ENCODE results near the gene AGBL2.
A peak's percentile ranks its signal among the peaks of the same experiment; 100 is the strongest.
"Not testable (repeated sequence)": the region's sequence is repeated elsewhere in the genome, so short reads cannot be mapped to it uniquely, and the experiment has no call there.

The AGBL2 gene

DNA sequence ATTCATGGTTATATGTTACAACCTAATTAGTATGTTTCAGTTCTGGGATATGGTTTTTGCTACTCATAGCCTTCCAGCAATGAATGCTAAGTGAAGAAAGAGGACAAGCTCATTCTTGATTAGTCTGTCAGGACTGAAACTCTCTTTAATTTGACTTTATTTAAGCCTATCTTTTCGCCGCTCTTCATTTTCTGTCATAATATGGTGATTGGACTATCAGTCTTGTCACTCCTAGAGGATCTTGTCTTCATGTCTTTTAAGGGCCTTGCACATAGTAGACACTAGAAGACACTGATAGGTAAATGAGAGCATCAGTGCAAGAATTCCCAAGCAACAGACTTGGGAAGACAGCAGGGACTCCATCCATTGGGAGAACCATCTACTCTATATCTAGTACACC is 53.9 kb downstream of the AGBL2 start:
- H3K27me3 ChIP-seq (ENCODE audit: control insufficient read depth, insufficient read depth, low read length), result no peaks in the 10 kb centered on the region
- no peak overlapping the region for H3K4me3 ChIP-seq (ENCODE audit: low read depth, low read length)
- H3K36me3 ChIP-seq (ENCODE audit: control insufficient read depth, insufficient read depth, low read length), result no peaks in the 10 kb centered on the region
- H3K4me1 ChIP-seq (ENCODE audit: control insufficient read depth, insufficient read depth, low read length), result no peaks in the 10 kb centered on the region
- no peaks in the 10 kb centered on the region for H3K9me3 ChIP-seq (ENCODE audit: control insufficient read depth, insufficient read depth, low read depth, low read length)
- H3K9ac ChIP-seq (ENCODE audit: low read length), result no peak overlapping the region
- H3K27ac ChIP-seq (ENCODE audit: low read depth, low read length), result no peak overlapping the region

DNA sequence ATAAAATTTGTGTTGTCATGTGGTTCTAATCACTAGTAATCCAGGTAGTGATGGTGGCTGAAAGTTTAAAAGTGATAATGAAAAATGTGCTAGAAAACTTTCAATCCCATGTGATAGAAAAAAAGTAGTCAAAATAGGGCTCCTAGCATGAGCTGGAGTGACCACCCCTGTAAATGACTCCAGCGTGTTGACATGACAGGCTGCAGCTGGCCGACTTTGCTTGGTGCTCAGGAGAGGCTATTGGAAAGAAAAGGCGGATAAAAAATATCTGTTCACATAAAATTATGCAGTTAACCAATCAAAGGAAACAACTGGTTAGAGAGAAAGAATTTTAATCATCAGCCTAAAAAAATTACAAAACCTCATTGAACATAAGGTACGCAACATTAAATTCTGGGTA is 55.9 kb downstream of the AGBL2 start:
- no peaks in the 10 kb centered on the region for H3K36me3 ChIP-seq (ENCODE audit: control insufficient read depth, insufficient read depth, low read length)
- no peak overlapping the region for H3K27ac ChIP-seq (ENCODE audit: low read depth, low read length)
- no peaks in the 10 kb centered on the region for H3K27me3 ChIP-seq (ENCODE audit: control insufficient read depth, insufficient read depth, low read length)
- no peak overlapping the region for H3K9ac ChIP-seq (ENCODE audit: low read length)
- H3K4me1 ChIP-seq (ENCODE audit: control insufficient read depth, insufficient read depth, low read length), result no peaks in the 10 kb centered on the region
- H3K9me3 ChIP-seq (ENCODE audit: control insufficient read depth, insufficient read depth, low read depth, low read length), result no peaks in the 10 kb centered on the region
- no peak overlapping the region for H3K4me3 ChIP-seq (ENCODE audit: low read depth, low read length)

DNA sequence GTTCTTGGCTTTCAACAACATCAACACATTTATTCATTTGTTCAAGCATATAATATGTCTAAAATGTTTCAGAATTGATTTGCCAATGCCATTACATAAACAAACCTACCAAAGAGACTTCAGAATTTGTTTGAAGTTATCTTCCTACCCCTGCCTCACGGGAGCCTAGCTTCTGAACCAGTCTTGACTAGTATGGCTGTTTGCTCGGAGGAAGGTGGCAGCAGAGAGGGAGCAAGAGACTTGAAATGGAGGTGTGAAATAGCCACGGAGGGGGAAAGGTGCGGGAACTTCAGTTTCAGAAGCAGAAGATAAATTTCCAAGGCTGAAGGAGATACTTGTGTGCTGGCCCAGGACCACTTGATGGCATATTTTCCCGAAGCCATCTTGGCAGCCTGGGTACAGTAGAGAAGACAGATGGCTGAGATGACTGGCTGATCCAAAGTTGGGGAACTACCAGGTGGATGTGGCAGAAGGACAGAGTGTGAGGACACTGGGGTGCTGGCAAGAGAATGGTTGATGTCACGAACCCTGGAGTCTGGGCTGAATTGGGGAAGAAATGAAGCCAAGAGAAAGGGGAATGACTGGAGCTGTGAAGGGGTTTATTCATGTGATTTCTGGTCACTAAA is 58.8 kb downstream of the AGBL2 start:
- Histone ChIP-seq H3K9me3 (ENCODE audit: control insufficient read depth, insufficient read depth, low read depth, low read length) (peaks cover 10% of the 10 kb centered on the region), H3K27me3 (ENCODE audit: control insufficient read depth, insufficient read depth, low read length) (no peaks in the 10 kb centered on the region), H3K27ac (ENCODE audit: low read depth, low read length) (no peak overlapping the region), H3K9ac (ENCODE audit: low read length) (no peak overlapping the region), H3K4me3 (ENCODE audit: low read depth, low read length) (no peak overlapping the region), H3K36me3 (ENCODE audit: control insufficient read depth, insufficient read depth, low read length) (no peaks in the 10 kb centered on the region), H3K4me1 (ENCODE audit: control insufficient read depth, insufficient read depth, low read length) (no peaks in the 10 kb centered on the region)

DNA sequence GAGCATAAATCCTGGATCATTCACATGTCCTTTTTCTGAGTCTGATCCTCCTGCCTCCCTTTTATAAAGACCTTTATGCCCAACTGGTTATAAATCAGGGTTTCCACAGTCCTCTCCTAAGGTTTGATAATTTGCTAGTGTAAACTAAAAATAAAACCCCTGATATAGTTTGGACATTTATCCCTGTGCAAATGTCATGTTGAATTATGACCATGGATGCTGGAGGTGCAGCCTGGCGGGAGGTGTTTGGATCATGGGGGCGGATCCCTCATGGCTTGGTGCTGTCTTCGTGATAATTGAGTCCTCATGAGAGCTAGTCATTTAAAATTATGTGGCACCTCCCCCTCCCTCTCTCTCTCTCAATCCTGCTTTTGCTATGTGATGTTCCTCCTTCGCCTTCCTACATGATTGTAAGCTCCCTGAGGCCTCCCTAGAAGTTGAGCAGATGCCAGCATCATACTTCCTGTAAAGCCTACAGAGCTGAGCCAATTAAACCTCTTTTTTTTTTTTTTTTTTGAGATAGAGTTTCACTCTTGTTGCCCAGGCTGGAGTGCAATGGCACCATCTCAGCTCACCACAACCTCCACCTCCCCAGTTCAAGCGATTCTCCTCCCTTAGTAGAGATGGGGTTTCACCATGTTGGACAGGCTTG is 63.2 kb downstream of the AGBL2 start:
- Histone ChIP-seq H3K36me3 (ENCODE audit: control insufficient read depth, insufficient read depth, low read length) (no peaks in the 10 kb centered on the region), H3K27me3 (ENCODE audit: control insufficient read depth, insufficient read depth, low read length) (no peaks in the 10 kb centered on the region), H3K9ac (ENCODE audit: low read length) (no peak overlapping the region), H3K9me3 (ENCODE audit: control insufficient read depth, insufficient read depth, low read depth, low read length) (peaks cover 15% of the 10 kb centered on the region), H3K27ac (ENCODE audit: low read depth, low read length) (no peak overlapping the region), H3K4me1 (ENCODE audit: control insufficient read depth, insufficient read depth, low read length) (no peaks in the 10 kb centered on the region), H3K4me3 (ENCODE audit: low read depth, low read length) (no peak overlapping the region)

DNA sequence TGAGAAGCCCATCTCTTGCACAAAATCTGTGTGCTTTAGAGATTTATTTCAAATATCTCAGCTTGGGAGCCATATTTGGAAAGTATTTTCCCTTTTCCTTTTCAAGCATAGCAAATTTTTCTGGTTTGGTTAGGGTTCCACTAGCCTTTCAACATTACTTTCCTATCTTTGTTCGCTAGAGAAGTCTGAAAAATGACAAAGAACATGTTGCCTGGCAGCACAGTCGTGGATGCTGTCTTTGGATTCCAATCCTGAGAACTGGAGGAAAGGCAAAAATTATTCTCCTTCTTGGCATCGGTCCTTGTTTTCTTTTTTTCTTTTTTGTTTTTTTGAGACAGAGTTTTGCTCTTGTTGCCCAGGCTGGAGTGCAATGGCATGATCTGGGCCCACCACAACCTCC is 65.9 kb downstream of the AGBL2 start:
- Histone ChIP-seq H3K9me3 (ENCODE audit: control insufficient read depth, insufficient read depth, low read depth, low read length) (peaks cover 15% of the 10 kb centered on the region), H3K4me1 (ENCODE audit: control insufficient read depth, insufficient read depth, low read length) (no peaks in the 10 kb centered on the region), H3K9ac (ENCODE audit: low read length) (no peak overlapping the region), H3K27me3 (ENCODE audit: control insufficient read depth, insufficient read depth, low read length) (no peaks in the 10 kb centered on the region), H3K4me3 (ENCODE audit: low read depth, low read length) (no peak overlapping the region), H3K27ac (ENCODE audit: low read depth, low read length) (no peak overlapping the region), H3K36me3 (ENCODE audit: control insufficient read depth, insufficient read depth, low read length) (no peaks in the 10 kb centered on the region)

DNA sequence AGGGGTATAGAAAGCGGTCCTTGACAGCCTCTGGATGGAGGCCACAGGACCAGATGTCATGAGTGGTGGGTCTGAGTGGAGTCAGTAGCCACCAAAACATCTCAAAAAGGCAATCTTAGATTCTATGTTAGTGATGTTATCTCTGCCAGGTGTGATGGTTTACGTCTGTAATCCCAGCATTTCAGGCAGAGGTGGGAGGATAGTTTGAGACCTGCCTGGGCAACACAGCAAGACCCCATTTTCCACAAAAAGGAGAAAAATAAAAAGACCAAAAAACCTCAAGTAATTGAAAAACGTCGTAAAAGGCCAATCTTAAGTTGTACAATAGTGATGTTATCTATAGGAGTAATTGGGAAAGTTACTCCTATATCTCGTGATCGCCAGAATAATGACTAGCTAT is 69.2 kb downstream of the AGBL2 start:
- no peak overlapping the region for H3K4me3 ChIP-seq (ENCODE audit: low read depth, low read length)
- H3K9ac ChIP-seq (ENCODE audit: low read length), result no peak overlapping the region
- peaks cover 6% of the 10 kb centered on the region; the same call in 1 of the 2 replicates for H3K4me1 ChIP-seq (ENCODE audit: control insufficient read depth, insufficient read depth, low read length)
- no peaks in the 10 kb centered on the region; the same call in 1 of the 2 replicates for H3K36me3 ChIP-seq (ENCODE audit: control insufficient read depth, insufficient read depth, low read length)
- no peak overlapping the region for H3K27ac ChIP-seq (ENCODE audit: low read depth, low read length)
- H3K27me3 ChIP-seq (ENCODE audit: control insufficient read depth, insufficient read depth, low read length), result no peaks in the 10 kb centered on the region
- peaks cover 1% of the 10 kb centered on the region; the same call in 1 of the 2 replicates for H3K9me3 ChIP-seq (ENCODE audit: control insufficient read depth, insufficient read depth, low read depth, low read length)

DNA sequence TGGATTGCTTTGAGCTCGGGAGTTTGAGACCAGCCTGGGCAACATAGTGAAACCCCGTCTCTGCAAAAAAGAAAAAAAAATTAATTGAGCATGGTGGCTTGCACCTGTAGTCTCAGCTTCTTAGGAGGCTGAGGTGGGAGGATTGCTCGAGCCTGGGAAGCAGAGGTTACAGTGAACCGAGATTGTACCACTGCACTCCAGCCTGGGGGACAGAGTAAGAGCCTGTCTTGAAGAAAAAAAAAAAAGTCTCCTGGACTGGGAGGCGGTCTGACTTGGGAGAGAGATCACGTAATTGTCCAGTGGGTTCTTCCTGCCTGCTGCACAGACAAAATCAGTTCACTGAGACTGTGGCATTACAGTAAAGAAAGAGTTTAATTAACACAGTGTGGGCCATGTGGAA is 69.7 kb downstream of the AGBL2 start:
- no peak overlapping the region for H3K27ac ChIP-seq (ENCODE audit: low read depth, low read length)

DNA sequence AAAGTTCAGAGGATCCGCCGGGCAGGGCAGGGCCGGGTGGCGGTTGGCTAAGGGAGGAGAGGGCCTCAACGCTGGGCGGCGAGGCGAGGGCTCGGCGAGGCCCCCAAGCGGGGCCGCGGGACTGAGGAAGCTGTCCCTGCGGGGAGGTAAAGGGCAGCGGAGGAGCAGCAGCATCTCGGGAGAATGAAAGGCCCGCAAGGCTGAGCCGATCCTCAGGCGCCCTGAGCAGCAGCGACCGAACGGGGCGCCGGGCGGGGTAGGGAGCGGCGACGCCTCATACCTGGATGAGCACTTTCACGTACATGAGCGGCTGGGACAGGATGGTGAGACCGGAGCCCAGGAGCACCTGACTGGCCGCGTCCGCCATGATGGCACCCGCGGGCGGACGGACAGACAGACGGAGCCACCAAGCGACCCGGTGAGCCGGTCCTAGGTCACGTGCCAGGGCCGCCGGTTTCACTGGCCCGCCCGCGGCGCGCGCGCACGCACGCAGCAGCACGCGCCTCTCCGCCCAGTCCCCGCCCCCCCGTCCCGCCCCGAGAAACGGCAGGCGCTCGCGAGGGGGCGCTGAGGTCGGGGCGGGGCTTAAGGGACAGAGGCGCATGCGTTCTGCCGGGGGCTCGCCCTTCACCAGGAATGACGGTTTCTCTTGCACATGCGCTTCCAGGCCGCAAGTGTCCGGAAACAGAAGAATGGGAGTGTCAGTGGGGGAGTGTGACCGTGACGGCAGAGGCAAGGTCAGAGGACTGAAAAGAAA is 72.9 kb downstream of the AGBL2 start, which contains the start of gene MTCH2:
Gene MTCH2, minus strand, starts transcription at position 461 of the 757 bp plus-strand sequence. Its CDS starts 94 bp downstream, at position 367.
- Histone ChIP-seq H3K27me3 (ENCODE audit: control insufficient read depth, insufficient read depth, low read length) (no peaks in the 10 kb centered on the region), H3K9me3 (ENCODE audit: control insufficient read depth, insufficient read depth, low read depth, low read length) (no peaks in the 10 kb centered on the region)

More for the DNA sequence above, 69.7 kb downstream of the AGBL2 start:
- Histone ChIP-seq H3K36me3 (ENCODE audit: control insufficient read depth, insufficient read depth, low read length) (no peaks in the 10 kb centered on the region; the same call in 1 of the 2 replicates), H3K4me1 (ENCODE audit: control insufficient read depth, insufficient read depth, low read length) (peaks cover 8% of the 10 kb centered on the region; the same call in 1 of the 2 replicates), H3K9me3 (ENCODE audit: control insufficient read depth, insufficient read depth, low read depth, low read length) (no peaks in the 10 kb centered on the region), H3K4me3 (ENCODE audit: low read depth, low read length) (no peak overlapping the region), H3K9ac (ENCODE audit: low read length) (no peak overlapping the region), H3K27me3 (ENCODE audit: control insufficient read depth, insufficient read depth, low read length) (no peaks in the 10 kb centered on the region)

DNA sequence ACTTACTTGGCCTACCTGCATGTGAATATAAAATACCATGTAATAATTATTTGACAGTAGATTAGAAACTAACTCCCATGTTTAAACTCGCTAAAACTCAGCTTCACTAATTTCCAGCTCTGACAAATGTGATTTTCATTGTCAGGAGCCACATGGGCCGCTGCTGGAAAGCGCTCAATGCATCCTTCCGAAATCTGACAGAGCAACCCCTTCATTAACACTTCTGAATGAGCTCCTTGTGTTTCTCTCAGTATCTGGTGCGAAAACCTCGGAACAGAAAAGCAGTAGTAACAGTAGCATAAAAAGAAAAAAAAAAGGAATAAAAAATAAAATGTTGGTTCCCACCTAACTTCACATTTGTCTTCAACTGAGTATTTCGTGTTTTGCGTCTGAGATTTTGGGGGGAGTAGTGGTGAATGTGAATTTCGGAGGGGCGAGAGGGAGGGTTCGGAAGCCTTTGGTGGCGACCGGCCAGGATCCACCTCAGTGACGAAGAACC is 73.5 kb downstream of the AGBL2 start:
- Histone ChIP-seq H3K9ac (ENCODE audit: low read length) (peak overlapping the region; percentile 94), H3K4me1 (ENCODE audit: control insufficient read depth, insufficient read depth, low read length) (peaks cover 8% of the 10 kb centered on the region; the same call in 1 of the 2 replicates), H3K27me3 (ENCODE audit: control insufficient read depth, insufficient read depth, low read length) (no peaks in the 10 kb centered on the region), H3K27ac (ENCODE audit: low read depth, low read length) (peak overlapping the region; percentile 76), H3K36me3 (ENCODE audit: control insufficient read depth, insufficient read depth, low read length) (peaks cover 27% of the 10 kb centered on the region), H3K4me3 (ENCODE audit: low read depth, low read length) (peak overlapping the region; percentile 93), H3K9me3 (ENCODE audit: control insufficient read depth, insufficient read depth, low read depth, low read length) (no peaks in the 10 kb centered on the region)

More for the DNA sequence above, 72.9 kb downstream of the AGBL2 start, which contains the start of gene MTCH2:
- H3K4me1 ChIP-seq (ENCODE audit: control insufficient read depth, insufficient read depth, low read length), result peaks cover 8% of the 10 kb centered on the region; the same call in 1 of the 2 replicates
- H3K36me3 ChIP-seq (ENCODE audit: control insufficient read depth, insufficient read depth, low read length), result peaks cover 22% of the 10 kb centered on the region
- H3K27ac ChIP-seq (ENCODE audit: low read depth, low read length), result peak within 1 kb of the TSS; percentile 76
- H3K9ac ChIP-seq (ENCODE audit: low read length), result peak within 1 kb of the TSS; percentile 94
- peak within 1 kb of the TSS; percentile 93 for H3K4me3 ChIP-seq (ENCODE audit: low read depth, low read length)

DNA sequence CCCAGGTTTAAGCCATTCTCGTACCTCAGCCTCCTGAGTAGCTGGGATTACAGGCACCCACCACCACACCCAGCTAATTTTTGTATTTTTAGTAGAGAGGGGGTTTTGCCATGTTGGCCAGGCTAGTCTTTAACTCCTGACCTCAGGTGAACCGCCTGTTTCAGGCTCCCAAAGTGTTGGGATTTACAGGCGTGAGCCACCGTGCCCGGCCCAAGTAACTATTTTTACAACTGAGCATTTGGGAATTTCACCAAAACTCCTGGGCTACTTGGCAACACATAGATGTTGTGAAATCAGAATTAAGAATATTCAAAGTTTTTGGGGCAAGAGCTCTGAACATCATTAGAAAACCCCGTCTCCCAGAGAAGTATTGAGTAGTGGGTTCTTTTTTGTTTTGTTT is 74.7 kb downstream of the AGBL2 start:
- not testable (repeated sequence) for H3K4me1 ChIP-seq (ENCODE audit: control insufficient read depth, insufficient read depth, low read length); H3K27ac ChIP-seq (ENCODE audit: low read depth, low read length); H3K9ac ChIP-seq (ENCODE audit: low read length); H3K9me3 ChIP-seq (ENCODE audit: control insufficient read depth, insufficient read depth, low read depth, low read length); H3K4me3 ChIP-seq (ENCODE audit: low read depth, low read length); H3K27me3 ChIP-seq (ENCODE audit: control insufficient read depth, insufficient read depth, low read length)
- peaks cover 33% of the 10 kb centered on the region for H3K36me3 ChIP-seq (ENCODE audit: control insufficient read depth, insufficient read depth, low read length)

DNA sequence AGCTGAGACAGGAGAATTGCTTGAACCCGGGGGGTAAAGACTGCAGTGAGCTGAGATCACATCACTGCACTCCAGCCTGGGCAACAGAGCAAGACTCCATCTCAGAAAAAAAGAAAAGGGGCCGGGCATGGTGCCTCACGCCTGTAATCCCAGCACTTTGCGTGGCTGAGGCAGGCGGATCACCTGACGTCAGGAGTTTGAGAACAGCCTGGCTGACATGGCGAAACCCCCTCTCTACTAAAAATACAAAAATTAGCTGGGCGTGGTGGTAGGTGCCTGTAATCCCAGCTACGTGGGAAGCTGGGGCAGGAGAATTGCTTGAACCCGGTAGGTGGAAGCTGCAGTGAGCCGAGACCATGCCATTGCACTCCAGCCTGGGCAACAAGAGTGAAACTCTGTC is 78.8 kb downstream of the AGBL2 start:
- H3K36me3 ChIP-seq (ENCODE audit: control insufficient read depth, insufficient read depth, low read length), result peaks cover 62% of the 10 kb centered on the region
- not testable (repeated sequence) for H3K9me3 ChIP-seq (ENCODE audit: control insufficient read depth, insufficient read depth, low read depth, low read length); H3K27me3 ChIP-seq (ENCODE audit: control insufficient read depth, insufficient read depth, low read length); H3K9ac ChIP-seq (ENCODE audit: low read length); H3K4me1 ChIP-seq (ENCODE audit: control insufficient read depth, insufficient read depth, low read length); H3K27ac ChIP-seq (ENCODE audit: low read depth, low read length); H3K4me3 ChIP-seq (ENCODE audit: low read depth, low read length)

Data from HUES6 (cell line).